ACHN (cell line): ENCODE results near the gene SGSH.
"Not testable (repeated sequence)": the region's sequence is repeated elsewhere in the genome, so short reads cannot be mapped to it uniquely, and the experiment has no call there.

Source experiments
- DNase-seq: peaks from one replicate; pipeline ENCODE4 v3.0.0-alpha.2; 2015
- in situ Hi-C: cut with HindIII; loops from 2 replicates; pipeline ENCODE4 v1.10.0; 2017; ENCODE audit warnings: low sequenced_read_pairs, low pct_ligation_motif_present, low pct_unique_long_range_greater_than_20kb

SGSH gene

GRCh38 chr17:80220054-80220735 is at the start of gene SGSH, which contains the start of gene SLC26A11:
SGSH (minus strand) TSS chr17:80220333; CDS start chr17:80220313, 20 bp downstream.
SLC26A11 (plus strand) TSS chr17:80220427; CDS start chr17:80221561, 1,134 bp downstream.
- peak; percentile 68 for DNase-seq
- in situ Hi-C loops, result no loop called here

DNA sequence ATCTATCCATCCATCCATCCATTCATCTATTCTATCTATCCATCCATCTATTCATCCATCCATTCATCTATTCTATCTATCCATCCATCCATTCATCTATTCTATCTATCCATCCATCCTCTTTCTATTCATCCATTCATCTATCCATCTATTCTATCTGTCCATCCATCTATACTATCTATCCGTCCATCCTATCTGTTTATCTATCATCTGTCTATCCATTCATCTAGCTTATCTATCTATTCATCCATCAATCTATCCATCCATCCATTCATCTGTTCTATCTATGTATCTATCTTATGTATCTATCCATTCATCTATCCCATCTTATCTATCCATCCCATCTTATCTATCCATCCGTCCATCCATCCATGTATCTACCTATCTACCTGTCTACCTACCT is 49.3 kb upstream of the SGSH start:
- in situ Hi-C loops, result no loop called here
- no peak for DNase-seq

DNA sequence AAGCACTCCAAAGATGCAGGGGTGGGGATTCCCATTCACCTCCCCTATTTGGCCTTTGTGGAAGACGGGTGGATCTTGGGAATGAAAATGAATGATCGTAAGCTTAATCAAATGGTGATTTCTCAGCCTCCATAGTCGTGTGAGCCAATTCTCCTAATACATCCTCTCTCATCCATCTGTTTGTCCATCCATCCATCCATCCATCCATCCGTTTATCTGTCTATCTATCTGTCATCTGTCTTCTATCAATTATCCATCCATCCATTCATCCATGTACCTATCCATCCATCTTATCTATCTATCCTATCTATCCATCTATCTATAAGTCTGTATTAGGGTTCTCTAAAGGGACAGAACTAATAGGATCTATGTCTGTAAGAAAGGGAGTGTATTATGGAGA is 48.3 kb upstream of the SGSH start:
- DNase-seq, result no peak
- in situ Hi-C loops, result no loop called here

- in situ Hi-C loops, result no loop called here
- no peak for DNase-seq
Observed at GRCh38 chr17:80267391-80267790, 47.3 kb upstream of the SGSH start.

DNA sequence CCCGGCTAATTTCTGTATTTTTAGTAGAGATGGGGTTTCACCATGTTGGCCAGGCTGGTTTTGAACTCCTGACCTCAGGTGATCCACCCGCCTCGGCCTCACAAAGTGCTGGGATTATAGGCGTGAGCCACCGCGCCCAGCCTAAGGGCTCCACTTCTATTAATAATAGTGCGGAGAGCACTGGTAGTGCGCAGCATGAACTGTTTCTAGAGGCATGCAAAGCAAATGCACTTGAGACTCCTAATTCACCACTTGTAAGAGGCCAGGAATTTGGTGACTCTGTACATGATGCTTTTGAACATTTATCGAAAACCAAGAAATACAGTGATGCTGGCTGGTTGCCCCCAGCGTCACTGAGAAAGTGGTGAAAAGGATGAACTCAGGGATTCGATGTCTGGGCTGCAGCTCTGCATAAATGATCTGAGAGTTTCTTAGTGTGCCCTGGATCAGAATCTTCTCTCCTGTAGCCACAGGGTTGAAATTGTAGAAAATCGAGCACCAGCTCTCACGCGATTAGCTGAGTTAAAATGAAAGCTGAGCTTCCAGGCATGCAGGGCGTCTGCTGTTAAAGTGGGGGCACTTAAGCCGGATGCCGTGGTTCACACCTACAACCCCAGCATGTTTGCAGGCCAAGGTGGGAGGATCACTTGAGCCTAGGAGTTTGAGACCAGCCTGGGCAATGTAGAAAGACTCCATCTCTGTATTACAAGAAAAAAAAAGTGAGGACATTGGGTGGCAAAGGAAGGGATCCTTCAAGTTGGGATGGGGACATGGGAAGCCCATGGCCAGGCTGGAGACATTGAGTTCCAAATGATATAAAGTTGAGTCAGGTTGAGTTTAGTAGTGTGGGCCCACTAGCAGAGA is 45.3 kb upstream of the SGSH start:
- no peak for DNase-seq
- in situ Hi-C loops, result no loop called here

- no peak for DNase-seq
- in situ Hi-C loops, result no loop called here
Observed at GRCh38 chr17:80264205-80265075, 44.3 kb upstream of the SGSH start.

DNA sequence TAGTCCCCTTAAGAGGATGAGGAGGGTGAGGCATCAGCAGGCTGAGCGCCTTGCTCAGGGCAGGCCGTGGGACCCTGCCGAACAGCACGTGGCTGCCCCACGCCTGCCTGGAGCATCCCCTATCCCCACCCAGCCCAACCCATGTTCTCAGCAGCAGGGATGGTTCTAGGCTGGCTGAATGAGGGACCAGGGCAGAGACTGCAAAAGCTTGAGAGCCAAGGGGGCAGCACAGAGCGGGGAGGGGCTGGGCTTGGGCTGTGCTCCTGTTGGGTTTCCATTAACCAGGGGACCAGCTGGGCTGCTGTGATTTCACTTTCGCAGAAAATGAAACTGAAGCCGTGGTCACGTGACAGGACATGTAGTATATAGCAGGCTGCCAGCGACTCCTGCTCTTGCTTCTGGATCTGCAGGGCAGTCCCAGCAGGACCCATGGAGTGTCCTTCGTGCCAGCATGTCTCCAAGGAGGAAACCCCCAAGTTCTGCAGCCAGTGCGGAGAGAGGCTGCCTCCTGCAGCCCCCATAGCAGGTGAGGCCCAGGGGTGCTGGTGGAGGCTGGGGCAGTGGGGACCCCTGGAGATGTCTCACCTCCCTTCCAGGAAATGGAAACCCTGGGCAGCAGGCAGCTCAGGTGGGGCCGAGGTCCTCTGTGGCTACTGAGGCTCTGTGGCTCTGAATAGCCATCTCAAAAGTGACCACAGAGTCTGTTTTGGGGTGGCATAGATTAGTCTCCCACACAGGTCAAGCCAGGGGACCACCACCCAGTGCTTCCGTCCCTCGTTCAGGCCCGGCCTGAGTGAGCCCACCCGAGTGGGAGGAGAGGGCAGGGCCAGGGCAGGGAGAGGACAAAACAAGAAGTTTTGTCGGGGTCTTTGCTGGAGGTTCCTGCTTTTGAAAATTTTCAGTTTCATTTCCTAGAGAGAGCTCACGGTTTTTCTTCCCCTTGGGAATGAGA is 43.4 kb upstream of the SGSH start:
- in situ Hi-C loops, result no loop called here

DNA sequence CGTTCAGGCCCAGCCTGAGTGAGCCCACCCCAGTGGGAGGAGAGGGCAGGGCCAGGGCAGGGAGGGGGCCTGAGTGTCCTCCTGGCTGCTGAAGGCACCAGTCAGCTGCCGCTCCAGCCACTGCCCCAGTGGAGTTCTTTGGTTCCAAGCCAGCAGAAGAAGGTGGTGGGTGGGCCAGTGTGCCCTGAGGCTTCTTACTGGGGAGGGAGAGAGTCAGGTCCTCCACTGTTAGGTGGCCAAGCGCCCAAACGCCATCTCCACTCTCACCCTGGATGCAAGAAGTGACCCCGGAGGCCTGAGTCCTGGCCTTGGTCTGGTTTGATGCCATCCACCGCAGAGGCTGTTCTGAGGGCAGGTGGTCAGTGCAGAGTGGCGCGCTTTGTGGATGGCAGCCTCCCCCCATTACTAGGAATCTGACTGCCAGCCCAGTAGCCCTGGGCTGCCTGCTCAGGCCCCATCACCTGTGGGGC is 42.7 kb upstream of the SGSH start:
- no peak for DNase-seq
- in situ Hi-C loops, result no loop called here

More for the DNA sequence above, 43.4 kb upstream of the SGSH start:
- DNase-seq, result peak; percentile 96

GRCh38 chr17:80262291-80262690 is 42.2 kb upstream of the SGSH start:
- DNase-seq, result no peak
- in situ Hi-C loops, result no loop called here

GRCh38 chr17:80261895-80262279 is 41.8 kb upstream of the SGSH start:
- in situ Hi-C loops, result no loop called here
- no peak for DNase-seq

GRCh38 chr17:80261159-80261894 is 41.2 kb upstream of the SGSH start:
- peak; percentile 59 for DNase-seq
- in situ Hi-C loops, result no loop called here

- peak; percentile 40 for DNase-seq
- in situ Hi-C loops, result no loop called here
Observed at GRCh38 chr17:80260791-80261158, 40.6 kb upstream of the SGSH start, which contains the start of gene RNF213. RNF213 (plus strand) TSS chr17:80260852; CDS start chr17:80263682, 2,830 bp downstream.

DNA sequence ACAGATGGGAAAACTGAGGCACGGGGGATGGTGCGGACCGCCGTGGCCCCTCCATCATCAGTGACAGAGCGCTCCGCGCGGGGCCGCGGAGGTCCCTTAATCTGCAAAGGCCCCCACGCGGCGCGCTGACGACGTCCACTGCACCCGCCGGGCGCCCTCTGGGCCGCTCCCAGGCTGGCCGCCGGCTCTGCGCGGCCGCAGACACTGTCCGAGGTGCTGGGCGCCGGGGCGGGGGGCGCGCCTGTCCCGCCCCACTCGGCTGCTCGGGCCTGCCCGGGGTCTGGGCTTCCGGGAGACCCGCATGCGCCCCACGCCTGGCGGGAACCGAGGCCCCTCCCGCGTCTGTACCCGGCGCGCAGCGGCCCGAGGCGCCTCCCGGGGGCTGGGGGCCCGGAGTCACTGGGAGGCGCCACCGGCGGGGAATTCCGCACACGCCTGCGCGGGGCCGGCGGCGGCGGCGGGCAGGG is 40.0 kb upstream of the SGSH start:
- peak; percentile 86 for DNase-seq
- in situ Hi-C loops, result no loop called here

- DNase-seq, result peak; percentile 24
- in situ Hi-C loops, result no loop called here
Observed at GRCh38 chr17:80259457-80260068, 39.4 kb upstream of the SGSH start.

DNA sequence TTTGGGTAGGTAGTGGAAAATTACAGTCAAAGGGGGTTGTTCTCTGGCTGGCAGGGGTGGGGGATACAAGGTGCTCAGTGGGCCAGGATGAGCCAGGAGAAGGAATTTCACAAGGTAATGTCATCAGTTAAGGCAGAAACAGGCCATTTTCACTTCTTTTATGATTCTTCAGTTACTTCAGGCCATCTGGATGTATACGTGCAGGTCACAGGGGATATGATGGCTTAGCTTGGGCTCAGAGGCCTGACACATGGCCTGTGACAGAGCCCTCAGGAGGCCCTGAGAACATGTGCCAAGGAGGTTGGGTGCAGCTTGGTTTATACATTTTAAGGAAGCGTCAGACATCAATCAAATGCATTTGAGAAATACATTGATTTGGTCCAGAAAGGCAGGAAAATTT is 38.2 kb upstream of the SGSH start:
- DNase-seq, in situ Hi-C loops: not testable (repeated sequence)

- no peak for DNase-seq
- in situ Hi-C loops, result no loop called here
Observed at GRCh38 chr17:80257716-80258213, 37.6 kb upstream of the SGSH start.

DNA sequence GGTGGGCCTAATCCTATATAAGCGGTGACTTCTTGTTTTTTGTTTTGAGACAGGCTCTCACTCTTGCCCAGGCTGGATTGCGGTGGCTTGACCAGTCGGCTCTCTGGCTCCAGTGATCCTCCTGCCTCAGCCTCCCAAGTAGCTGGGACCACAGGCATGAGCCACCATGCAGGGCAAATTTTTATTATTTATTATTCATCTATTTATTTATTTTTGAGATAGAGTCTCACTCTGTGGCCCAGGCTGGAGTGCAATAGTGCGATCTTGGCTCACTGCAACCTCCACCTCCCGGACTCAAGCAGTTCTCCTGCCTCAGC is 35.9 kb upstream of the SGSH start:
- in situ Hi-C loops, result no loop called here
- DNase-seq, result no peak
